Measurements from ENCODE around the gene BICRAL.

- TF ChIP-seq EZH2phosphoT487 (conservative IDR thresholded peaks at IDR 0.05; ENCODE audit: low read length) (no peak), CTCF (IDR thresholded peaks at IDR 0.05; ENCODE audit: insufficient read depth, low read length, poor library complexity, severe bottlenecking) (no peak)
These were observed 5.2 kb downstream of the BICRAL start for GRCh38 chr6:42787063-42787472.
